ENCODE measurements around the gene HDDC3. TPM values are rescaled to one million over a fixed set of nuclear protein-coding genes. Genes with fewer than 3 reads are reported as not detected.
A peak's percentile ranks its signal among the peaks of the same experiment; 100 is the strongest.

HDDC3 gene
- polyA plus RNA-seq, 1 donor (not counting 4 experiments of a cell fraction or from before 2014, with no cell fraction given), result 11.8 TPM

GRCh38 chr15:90902840-90903732 is 29.3 kb downstream of the HDDC3 start, which contains the start of gene MAN2A2:
TSS of gene MAN2A2 (plus strand) at chr15:90903302. CDS start at chr15:90904208, 906 bp downstream.
- no peak for FAIRE-seq
- dilution Hi-C loops (cut with MboI; ENCODE audit: extremely low pct_ligation_motif_present, low sequenced_read_pairs), result no loop called here
- Histone ChIP-seq H3K27ac (ENCODE audit: control insufficient read depth, insufficient read depth, low read length) (peak within 1 kb of the TSS; percentile 71), H3K9ac (ENCODE audit: control insufficient read depth, extremely low read depth, insufficient read depth, low read length) (peak within 1 kb of the TSS; percentile 83), H3K27me3 (ENCODE audit: control insufficient read depth, extremely low read depth, insufficient read depth, low read length) (no peaks in the 10 kb centered on the region), H3K9me1 (ENCODE audit: control insufficient read depth, extremely low read depth, insufficient read depth, low read length) (peaks cover 2% of the 10 kb centered on the region), H3K36me3 (ENCODE audit: control insufficient read depth in 2 of 2, extremely low read depth in 1 of 2, insufficient read depth in 2 of 2, low read length in 2 of 2) (peaks cover 3 to 5% of the 10 kb centered on the region in 2 experiments), H3K79me2 (ENCODE audit: control insufficient read depth, insufficient read depth, low read length) (no peaks in the 10 kb centered on the region), H2AFZ (ENCODE audit: control insufficient read depth, low read length) (peak within 1 kb of the TSS; percentile 93), H3K9me3 (ENCODE audit: control insufficient read depth, low read depth, low read length) (no peaks in the 10 kb centered on the region), H3K4me3 (ENCODE audit: control insufficient read depth in 2 of 3, extremely low read depth in 1 of 3, insufficient read depth in 2 of 3, low read depth in 1 of 3, low read length in 3 of 3) (peak within 1 kb of the TSS; percentile 57 to 78 (median 77)), H3K4me1 (ENCODE audit: control insufficient read depth, extremely low read depth, insufficient read depth, low read length) (peaks cover 12% of the 10 kb centered on the region), H4K20me1 (ENCODE audit: control insufficient read depth, extremely low read depth, insufficient read depth, low read length) (no peaks in the 10 kb centered on the region), H3K4me2 (ENCODE audit: control insufficient read depth, extremely low read depth, insufficient read depth, low read depth, low read length) (peak within 1 kb of the TSS; percentile 92)
- TF ChIP-seq EZH2 (IDR thresholded peaks at IDR 0.05; ENCODE audit: low read length), result no peak
- TF ChIP-seq, protein P1, sequence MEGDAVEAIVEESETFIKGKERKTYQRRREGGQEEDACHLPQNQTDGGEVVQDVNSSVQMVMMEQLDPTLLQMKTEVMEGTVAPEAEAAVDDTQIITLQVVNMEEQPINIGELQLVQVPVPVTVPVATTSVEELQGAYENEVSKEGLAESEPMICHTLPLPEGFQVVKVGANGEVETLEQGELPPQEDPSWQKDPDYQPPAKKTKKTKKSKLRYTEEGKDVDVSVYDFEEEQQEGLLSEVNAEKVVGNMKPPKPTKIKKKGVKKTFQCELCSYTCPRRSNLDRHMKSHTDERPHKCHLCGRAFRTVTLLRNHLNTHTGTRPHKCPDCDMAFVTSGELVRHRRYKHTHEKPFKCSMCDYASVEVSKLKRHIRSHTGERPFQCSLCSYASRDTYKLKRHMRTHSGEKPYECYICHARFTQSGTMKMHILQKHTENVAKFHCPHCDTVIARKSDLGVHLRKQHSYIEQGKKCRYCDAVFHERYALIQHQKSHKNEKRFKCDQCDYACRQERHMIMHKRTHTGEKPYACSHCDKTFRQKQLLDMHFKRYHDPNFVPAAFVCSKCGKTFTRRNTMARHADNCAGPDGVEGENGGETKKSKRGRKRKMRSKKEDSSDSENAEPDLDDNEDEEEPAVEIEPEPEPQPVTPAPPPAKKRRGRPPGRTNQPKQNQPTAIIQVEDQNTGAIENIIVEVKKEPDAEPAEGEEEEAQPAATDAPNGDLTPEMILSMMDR (optimal IDR thresholded peaks at IDR 0.05 in 1 of 3, IDR thresholded peaks at IDR 0.05 in 1 of 3, conservative IDR thresholded peaks at IDR 0.05 in 1 of 3; ENCODE audit: extremely low read depth in 1 of 3, insufficient read depth in 2 of 3, low read length in 3 of 3), result no peak
- DNase-seq (ENCODE audit: low read depth, low spot score), result no peak

DNA sequence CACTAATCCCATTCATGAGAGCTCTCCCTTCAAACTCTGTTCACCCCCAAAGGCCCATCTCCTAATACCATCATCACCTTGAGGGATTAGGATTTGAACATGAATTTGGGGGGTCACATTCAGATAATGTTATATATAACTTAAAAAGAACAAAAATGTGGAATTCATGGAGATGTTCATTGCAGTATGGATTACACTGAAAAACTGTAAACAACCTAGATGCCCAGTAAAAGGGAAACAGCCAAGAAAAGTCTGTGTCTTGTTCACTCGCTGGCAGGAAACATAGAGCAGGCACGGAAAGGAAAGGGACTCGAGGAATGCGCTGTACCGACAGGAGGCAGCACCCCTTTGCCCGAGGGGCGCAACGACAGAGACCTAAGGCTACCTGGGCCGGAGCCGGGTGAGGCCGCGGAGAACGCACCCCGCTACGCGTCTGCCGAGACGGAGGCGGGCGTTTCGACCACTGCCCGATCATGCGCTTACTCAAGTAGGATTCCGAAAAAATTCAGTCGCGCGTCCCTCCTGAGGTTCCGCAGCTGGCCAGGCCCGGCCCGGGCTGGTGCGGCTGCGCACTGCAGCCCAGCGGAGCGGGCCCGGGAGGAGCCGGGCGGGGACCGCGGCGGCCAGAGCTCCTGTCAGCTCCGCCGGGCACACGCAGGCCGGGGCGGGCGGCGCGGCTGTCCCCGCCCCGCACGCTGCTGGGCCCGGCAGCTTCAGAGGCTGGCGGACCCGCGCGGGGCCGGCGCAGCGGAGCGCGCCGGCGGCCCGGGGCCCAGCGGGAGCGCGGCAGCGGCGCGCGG is 30.1 kb downstream of the HDDC3 start:
- TF ChIP-seq EZH2 (IDR thresholded peaks at IDR 0.05; ENCODE audit: low read length), result no peak
- TF ChIP-seq, protein P1 (optimal IDR thresholded peaks at IDR 0.05 in 1 of 3, IDR thresholded peaks at IDR 0.05 in 1 of 3, conservative IDR thresholded peaks at IDR 0.05 in 1 of 3; ENCODE audit: extremely low read depth in 1 of 3, insufficient read depth in 2 of 3, low read length in 3 of 3), result peak; percentile 81 to 91 (median 90)
- DNase-seq (ENCODE audit: low read depth, low spot score), result no peak
- Histone ChIP-seq H3K4me1 (ENCODE audit: control insufficient read depth, extremely low read depth, insufficient read depth, low read length) (peaks cover 12% of the 10 kb centered on the region), H2AFZ (ENCODE audit: control insufficient read depth, low read length) (peak overlapping the region; percentile 93), H3K79me2 (ENCODE audit: control insufficient read depth, insufficient read depth, low read length) (no peaks in the 10 kb centered on the region), H3K4me3 (ENCODE audit: control insufficient read depth in 2 of 3, extremely low read depth in 1 of 3, insufficient read depth in 2 of 3, low read depth in 1 of 3, low read length in 3 of 3) (peak overlapping the region; percentile 37 to 78 (median 68)), H3K27ac (ENCODE audit: control insufficient read depth, insufficient read depth, low read length) (peak overlapping the region; percentile 71), H3K27me3 (ENCODE audit: control insufficient read depth, extremely low read depth, insufficient read depth, low read length) (no peaks in the 10 kb centered on the region), H4K20me1 (ENCODE audit: control insufficient read depth, extremely low read depth, insufficient read depth, low read length) (no peaks in the 10 kb centered on the region), H3K9ac (ENCODE audit: control insufficient read depth, extremely low read depth, insufficient read depth, low read length) (peak overlapping the region; percentile 83), H3K4me2 (ENCODE audit: control insufficient read depth, extremely low read depth, insufficient read depth, low read depth, low read length) (peak overlapping the region; percentile 83), H3K9me1 (ENCODE audit: control insufficient read depth, extremely low read depth, insufficient read depth, low read length) (peaks cover 2% of the 10 kb centered on the region), H3K36me3 (ENCODE audit: control insufficient read depth in 2 of 2, extremely low read depth in 1 of 2, insufficient read depth in 2 of 2, low read length in 2 of 2) (peaks cover 3 to 5% of the 10 kb centered on the region in 2 experiments), H3K9me3 (ENCODE audit: control insufficient read depth, low read depth, low read length) (no peaks in the 10 kb centered on the region)
- dilution Hi-C loops (cut with MboI; ENCODE audit: extremely low pct_ligation_motif_present, low sequenced_read_pairs), result no loop called here
- peak; percentile 69 for FAIRE-seq
